Stimulated activated CD8-positive, alpha-beta memory T cell treated with anti-CD3 and anti-CD28 coated beads, Interleukin-12 subunit alpha, Interleukin-12 subunit beta, amount 100 ng/mL, for 1 hour (primary cell): ENCODE results near the gene LNX1.

Source experiments
- DNase-seq: peaks from one replicate; pipeline ENCODE4 v3.0.0-alpha.2; 2020; ENCODE audit warnings: low read depth

The LNX1 gene

GRCh38 chr4:53532521-53532920 lies 58.8 kb downstream of the LNX1 start:
- no peak for DNase-seq

GRCh38 chr4:53531585-53532224 lies 59.6 kb downstream of the LNX1 start:
- no peak for DNase-seq

- DNase-seq = no peak
These were observed 62.3 kb downstream of the LNX1 start for GRCh38 chr4:53529025-53529424.

- no peak for DNase-seq
These were observed 63.4 kb downstream of the LNX1 start for GRCh38 chr4:53527930-53528329.

GRCh38 chr4:53527326-53527725 lies 64.0 kb downstream of the LNX1 start:
- DNase-seq = no peak

- DNase-seq = no peak
These were observed 69.0 kb downstream of the LNX1 start for GRCh38 chr4:53522334-53522733.

GRCh38 chr4:53520116-53520515 lies 71.2 kb downstream of the LNX1 start:
- DNase-seq = no peak

GRCh38 chr4:53518807-53519206 lies 72.5 kb downstream of the LNX1 start:
- no peak for DNase-seq

GRCh38 chr4:53515076-53515475 lies 76.2 kb downstream of the LNX1 start:
- no peak for DNase-seq

- DNase-seq = no peak
These were observed 76.8 kb downstream of the LNX1 start for GRCh38 chr4:53514509-53514908.

- DNase-seq = no peak
These were observed 78.7 kb downstream of the LNX1 start for GRCh38 chr4:53512608-53513007.

- DNase-seq = no peak
These were observed 80.3 kb downstream of the LNX1 start for GRCh38 chr4:53511014-53511413.

GRCh38 chr4:53510321-53510720 lies 81.0 kb downstream of the LNX1 start:
- no peak for DNase-seq

GRCh38 chr4:53508446-53508845 lies 82.8 kb downstream of the LNX1 start:
- DNase-seq = no peak

- DNase-seq = no peak
These were observed 83.5 kb downstream of the LNX1 start for GRCh38 chr4:53507671-53508286.

- no peak for DNase-seq
These were observed 84.2 kb downstream of the LNX1 start for GRCh38 chr4:53507058-53507457.

GRCh38 chr4:53505947-53506346 lies 85.3 kb downstream of the LNX1 start:
- DNase-seq = no peak

GRCh38 chr4:53502094-53502493 lies 89.2 kb downstream of the LNX1 start:
- no peak for DNase-seq

GRCh38 chr4:53501561-53501960 lies 89.7 kb downstream of the LNX1 start:
- no peak for DNase-seq

GRCh38 chr4:53500546-53500945 lies 90.7 kb downstream of the LNX1 start:
- no peak for DNase-seq

GRCh38 chr4:53499791-53500190 lies 91.5 kb downstream of the LNX1 start:
- DNase-seq = no peak

GRCh38 chr4:53498706-53499105 lies 92.6 kb downstream of the LNX1 start:
- DNase-seq = no peak

GRCh38 chr4:53497487-53498244 lies 93.6 kb downstream of the LNX1 start:
- DNase-seq = no peak
